ENCODE results near the gene B3GNT8. TPM values are rescaled to one million over a fixed set of nuclear protein-coding genes. Genes with fewer than 3 reads are reported as not detected.

Gene B3GNT8
- total RNA-seq, 2 donors from 2014 or later, result 4.0 to 4.2 TPM

GRCh38 chr19:41422955-41423354, 4.2 kb downstream of the B3GNT8 start:
- no peaks in the 10 kb centered on the region for H3K9me3 ChIP-seq
- ATAC-seq (ENCODE audit: insufficient number of reproducible peaks, low FRiP score, low read depth) (no peak), DNase-seq (ENCODE audit: low spot score) (no peak)
- no peaks in the 10 kb centered on the region for H3K27me3 ChIP-seq (replicated peaks; ENCODE audit: insufficient read depth)
- TF ChIP-seq CTCF (IDR thresholded peaks at IDR 0.05), result no peak
- H3K36me3 ChIP-seq, result peaks cover 43% of the 10 kb centered on the region
- H3K4me3 ChIP-seq, result no peak overlapping the region
- H3K27ac ChIP-seq, result no peak overlapping the region
- peaks cover 5 to 22% of the 10 kb centered on the region in 2 donors for H3K4me1 ChIP-seq (ENCODE audit: control insufficient read depth in 1 of 2, low read depth in 2 of 2)

- no peak overlapping the region for H3K4me3 ChIP-seq
- H3K27me3 ChIP-seq (replicated peaks; ENCODE audit: insufficient read depth), result no peaks in the 10 kb centered on the region
- peaks cover 3 to 17% of the 10 kb centered on the region in 2 donors for H3K4me1 ChIP-seq (ENCODE audit: control insufficient read depth in 1 of 2, low read depth in 2 of 2)
- H3K36me3 ChIP-seq, result peaks cover 43% of the 10 kb centered on the region
- no peak overlapping the region for H3K27ac ChIP-seq
- H3K9me3 ChIP-seq, result no peaks in the 10 kb centered on the region
- DNase-seq (ENCODE audit: low spot score) (no peak), ATAC-seq (ENCODE audit: insufficient number of reproducible peaks, low FRiP score, low read depth) (no peak)
- TF ChIP-seq CTCF (IDR thresholded peaks at IDR 0.05), result no peak
Observed at GRCh38 chr19:41422456-41422855, 4.7 kb downstream of the B3GNT8 start.

GRCh38 chr19:41421973-41422372, 5.2 kb downstream of the B3GNT8 start:
- no peak overlapping the region for H3K27ac ChIP-seq
- ATAC-seq (ENCODE audit: insufficient number of reproducible peaks, low FRiP score, low read depth), result no peak

GRCh38 chr19:41421314-41421713, 5.9 kb downstream of the B3GNT8 start:
- DNase-seq (ENCODE audit: low spot score) (no peak), ATAC-seq (ENCODE audit: insufficient number of reproducible peaks, low FRiP score, low read depth) (no peak)
- TF ChIP-seq CTCF (IDR thresholded peaks at IDR 0.05), result no peak
- Histone ChIP-seq H3K27ac (peak overlapping the region in 1 of 2 donors; percentile 7), H3K36me3 (peaks cover 55% of the 10 kb centered on the region), H3K9me3 (no peaks in the 10 kb centered on the region), H3K27me3 (replicated peaks; ENCODE audit: insufficient read depth) (no peaks in the 10 kb centered on the region), H3K4me3 (no peak overlapping the region), H3K4me1 (ENCODE audit: control insufficient read depth in 1 of 2, low read depth in 2 of 2) (peaks cover under 1 to 9% of the 10 kb centered on the region in 2 donors)

More at GRCh38 chr19:41421973-41422372, 5.2 kb downstream of the B3GNT8 start:
- Histone ChIP-seq H3K27me3 (replicated peaks; ENCODE audit: insufficient read depth) (no peaks in the 10 kb centered on the region), H3K4me3 (no peak overlapping the region), H3K4me1 (ENCODE audit: control insufficient read depth in 1 of 2, low read depth in 2 of 2) (peaks cover 3 to 15% of the 10 kb centered on the region in 2 donors), H3K36me3 (peaks cover 48% of the 10 kb centered on the region), H3K9me3 (no peaks in the 10 kb centered on the region)
- no peak for DNase-seq (ENCODE audit: low spot score)
- TF ChIP-seq CTCF (IDR thresholded peaks at IDR 0.05), result no peak

GRCh38 chr19:41420101-41420880, 6.9 kb downstream of the B3GNT8 start:
- Histone ChIP-seq H3K27ac (peak overlapping the region in 1 of 2 donors; percentile 7), H3K4me3 (no peak overlapping the region), H3K4me1 (ENCODE audit: control insufficient read depth in 1 of 2, low read depth in 2 of 2) (no peaks in the 10 kb centered on the region), H3K27me3 (replicated peaks; ENCODE audit: insufficient read depth) (no peaks in the 10 kb centered on the region), H3K9me3 (no peaks in the 10 kb centered on the region), H3K36me3 (peaks cover 59% of the 10 kb centered on the region)
- ATAC-seq (ENCODE audit: insufficient number of reproducible peaks, low FRiP score, low read depth), result no peak
- no peak for DNase-seq (ENCODE audit: low spot score)
- TF ChIP-seq CTCF (IDR thresholded peaks at IDR 0.05), result no peak

Measured in thoracic aorta (tissue), 2 donors.